WTC11 (cell line): ENCODE data around the gene DNAH11. TPM values are rescaled to one million over a fixed set of nuclear protein-coding genes. Genes with fewer than 3 reads are reported as not detected.

Experiments
- ATAC-seq: fragments of 200-7000 bp; cut with Tn5 transposase; 2 replicates; pipeline ENCODE4 v1.10.0; 2021; ENCODE audit warnings: mild to moderate bottlenecking, moderate library complexity
- CTCF ChIA-PET: fragments of 300-600 bp; sonication (Branson Sonifier 250); formaldehyde crosslinking; loops from one replicate; lab custom pipeline; 2021; ENCODE audit warnings: antibody characterized with exemption; lab: Charles Lee
- POLR2A ChIA-PET: fragments of 350-600 bp; sonication (Branson Sonifier 250); formaldehyde crosslinking; loops from one replicate; lab custom pipeline; 2021; ENCODE audit warnings: antibody characterized with exemption; lab: Charles Lee
- DNase-seq: peaks from one replicate; pipeline ENCODE4 v3.0.0; 2021; ENCODE audit warnings: low spot score
- H3K27ac Mint-ChIP-seq: 2 replicates; pipeline ENCODE4 v1.8.0; 2021; ENCODE audit warnings: mixed read lengths
- H3K27me3 Mint-ChIP-seq: 2 replicates; pipeline ENCODE4 v1.8.0; 2021; ENCODE audit warnings: low read depth, mild to moderate bottlenecking, moderate library complexity, mixed read lengths
- H3K36me3 Mint-ChIP-seq: 2 replicates; pipeline ENCODE4 v1.8.0; 2021; ENCODE audit warnings: mixed read lengths
- H3K4me1 Mint-ChIP-seq: 2 replicates; pipeline ENCODE4 v1.8.0; 2022; ENCODE audit warnings: mixed read lengths
- H3K4me3 Mint-ChIP-seq: 2 replicates; pipeline ENCODE4 v1.8.0; 2021; ENCODE audit warnings: mild to moderate bottlenecking, moderate library complexity, mixed read lengths
- H3K9me3 Mint-ChIP-seq: 2 replicates; pipeline ENCODE4 v1.8.0; 2021; ENCODE audit warnings: mixed read lengths
- AFF4 ChIP-seq: sonication (generic); formaldehyde crosslinking; IDR thresholded peaks from 2 replicates; pipeline ENCODE4 v1.8.1; 2023; ENCODE audit warnings: mild to moderate bottlenecking, missing genetic modification reagents, borderline replicate concordance
- ATF1 ChIP-seq: sonication (generic); formaldehyde crosslinking; IDR thresholded peaks from 2 replicates; pipeline ENCODE4 v1.8.1; 2023; ENCODE audit warnings: mild to moderate bottlenecking, moderate library complexity, missing genetic modification reagents
- ATF3 ChIP-seq: sonication (generic); formaldehyde crosslinking; conservative IDR thresholded peaks from 2 replicates; pipeline ENCODE4 v1.8.1; 2022; ENCODE audit warnings: mild to moderate bottlenecking, missing genetic modification reagents
- ATF6 ChIP-seq: sonication (generic); formaldehyde crosslinking; IDR thresholded peaks from 2 replicates; pipeline ENCODE4 v1.8.1; 2023; ENCODE audit warnings: mild to moderate bottlenecking, missing genetic modification reagents
- CREB1 ChIP-seq: sonication (generic); formaldehyde crosslinking; IDR thresholded peaks from 2 replicates; pipeline ENCODE4 v1.8.0; 2023; ENCODE audit warnings: mild to moderate bottlenecking, missing genetic modification reagents
- CREM ChIP-seq: sonication (generic); formaldehyde crosslinking; IDR thresholded peaks from 2 replicates; pipeline ENCODE4 v1.8.1; 2022; ENCODE audit warnings: mild to moderate bottlenecking, missing genetic modification reagents, moderate library complexity
- CTCF ChIP-seq: fragments of 200-600 bp; IDR thresholded peaks from 2 replicates; pipeline ENCODE4 v1.8.0; 2022; ENCODE audit warnings: antibody characterized with exemption
- ETV6 ChIP-seq: sonication (generic); formaldehyde crosslinking; IDR thresholded peaks from 2 replicates; pipeline ENCODE4 v1.8.1; 2022; ENCODE audit warnings: mild to moderate bottlenecking, missing genetic modification reagents
- HMGA2 ChIP-seq: fragments of 250-450 bp; sonication (Bioruptor Pico); IDR thresholded peaks from 2 replicates; pipeline ENCODE4 v1.4.0; 2021; ENCODE audit warnings: mild to moderate bottlenecking, moderate library complexity
- NFATC4 ChIP-seq: fragments of 250-450 bp; sonication (Bioruptor Pico); IDR thresholded peaks from 2 replicates; pipeline ENCODE4 v1.9.0; 2021; ENCODE audit warnings: mild to moderate bottlenecking
- NFYB ChIP-seq: sonication (generic); formaldehyde crosslinking; conservative IDR thresholded peaks from 2 replicates; pipeline ENCODE4 v1.8.0; 2022; ENCODE audit warnings: low read depth, missing genetic modification reagents
- NR1H2 ChIP-seq: sonication (generic); formaldehyde crosslinking; IDR thresholded peaks from 2 replicates; pipeline ENCODE4 v1.9.0; 2021; ENCODE audit warnings: mild to moderate bottlenecking, moderate library complexity, missing genetic modification reagents
- NR2C2 ChIP-seq: sonication (generic); formaldehyde crosslinking; IDR thresholded peaks from 2 replicates; pipeline ENCODE4 v1.8.0; 2022; ENCODE audit warnings: mild to moderate bottlenecking, missing genetic modification reagents
- PREB ChIP-seq: sonication (generic); formaldehyde crosslinking; IDR thresholded peaks from 2 replicates; pipeline ENCODE4 v1.8.1; 2022; ENCODE audit warnings: mild to moderate bottlenecking, missing genetic modification reagents, moderate library complexity, borderline replicate concordance
- RELA ChIP-seq: sonication (generic); formaldehyde crosslinking; IDR thresholded peaks from 2 replicates; pipeline ENCODE4 v1.8.1; 2022; ENCODE audit warnings: missing genetic modification reagents, mild to moderate bottlenecking, borderline replicate concordance
- SOX15 ChIP-seq: fragments of 250-450 bp; sonication (Bioruptor Pico); IDR thresholded peaks from 2 replicates; pipeline ENCODE4 v1.9.0; 2021; ENCODE audit warnings: mild to moderate bottlenecking
- USF2 ChIP-seq: sonication (generic); formaldehyde crosslinking; IDR thresholded peaks from 2 replicates; pipeline ENCODE4 v1.8.1; 2023; ENCODE audit warnings: mild to moderate bottlenecking, missing genetic modification reagents, moderate library complexity
- ZBTB21 ChIP-seq: sonication (generic); formaldehyde crosslinking; IDR thresholded peaks from 2 replicates; pipeline ENCODE4 v1.8.1; 2023; ENCODE audit warnings: mild to moderate bottlenecking, missing genetic modification reagents, borderline replicate concordance
- ZNF219 ChIP-seq: sonication (generic); formaldehyde crosslinking; IDR thresholded peaks from 2 replicates; pipeline ENCODE4 v1.8.0; 2023; ENCODE audit warnings: missing genetic modification reagents, mild to moderate bottlenecking, borderline replicate concordance
- ZNF532 ChIP-seq: fragments of 250-450 bp; sonication (Bioruptor Pico); IDR thresholded peaks from 2 replicates; pipeline ENCODE4 v1.9.0; 2021; ENCODE audit warnings: mild to moderate bottlenecking, borderline replicate concordance
- total RNA-seq: library from RNA; stranded (reverse); gene quantifications from 3 replicates; pipeline ENCODE4 v1.2.3, GENCODE V29; 2021

The DNAH11 gene
- total RNA-seq, 1 experiment from 2014 or later = 6.4 TPM

GRCh38 chr7:21562385-21562784 is 19.5 kb downstream of the DNAH11 start (continued):
- TF ChIP-seq RELA (CRISPR knock-in tag) (no peak), PREB (CRISPR knock-in tag) (no peak), NR2C2 (CRISPR knock-in tag) (no peak), CREM (no peak), ZBTB21 (CRISPR knock-in tag) (no peak), USF2 (no peak)
- TF ChIP-seq, all 79 proteins: peak for 0

- TF ChIP-seq ZNF532 (CRISPR knock-in tag) = no peak
- TF ChIP-seq ZNF219 = no peak
- H3K9me3 Mint-ChIP-seq = no peaks in the 10 kb centered on the region
- H3K27me3 Mint-ChIP-seq = no peaks in the 10 kb centered on the region
- DNase-seq = no peak
- peaks cover 5% of the 10 kb centered on the region; the same call in 1 of the 2 replicates for H3K36me3 Mint-ChIP-seq
- POLR2A ChIA-PET = no interaction called here
- H3K4me3 Mint-ChIP-seq = no peak overlapping the region
- H3K4me1 Mint-ChIP-seq = peaks cover 5% of the 10 kb centered on the region
- no peak overlapping the region for H3K27ac Mint-ChIP-seq
- CTCF ChIA-PET = no interaction called here
- ATAC-seq = no peak
Observed at GRCh38 chr7:21565614-21566013, 22.8 kb downstream of the DNAH11 start.

GRCh38 chr7:21566094-21566493 is 23.3 kb downstream of the DNAH11 start:
- ChIA-PET POLR2A (no interaction called here), CTCF (no interaction called here)
- H3K36me3 Mint-ChIP-seq = peaks cover 4% of the 10 kb centered on the region; the same call in 1 of the 2 replicates
- ATAC-seq = no peak
- TF ChIP-seq HMGA2 = no peak
- TF ChIP-seq NFYB (CRISPR knock-in tag) = no peak
- TF ChIP-seq ATF3 (CRISPR knock-in tag) = no peak
- no peak for TF ChIP-seq ATF1
- TF ChIP-seq NR1H2 (CRISPR knock-in tag) = no peak
- TF ChIP-seq CTCF = no peak
- TF ChIP-seq NFATC4 = no peak
- TF ChIP-seq AFF4 (CRISPR knock-in tag) = no peak
- TF ChIP-seq SOX15 (CRISPR knock-in tag) = no peak
- no peak for TF ChIP-seq CREB1 (CRISPR knock-in tag)
- TF ChIP-seq ATF6 (CRISPR knock-in tag) = no peak
- TF ChIP-seq CREM = no peak
- no peak for TF ChIP-seq ETV6
- H3K4me1 Mint-ChIP-seq = peaks cover 7% of the 10 kb centered on the region
- no peaks in the 10 kb centered on the region for H3K9me3 Mint-ChIP-seq
- DNase-seq = no peak
- H3K4me3 Mint-ChIP-seq = no peak overlapping the region
- no peak overlapping the region for H3K27ac Mint-ChIP-seq
- no peaks in the 10 kb centered on the region for H3K27me3 Mint-ChIP-seq
